Skeletal muscle tissue (tissue), 4 donors: ENCODE results near the gene U2AF2. TPM values are rescaled to one million over a fixed set of nuclear protein-coding genes. Genes with fewer than 3 reads are reported as not detected.

Experiments
- H3K27ac ChIP-seq: one replicate; pipeline ENCODE4 v1.7.0; 2013; ENCODE audit warnings: mild to moderate bottlenecking, low read depth, low read length, inconsistent platforms
- H3K27me3 ChIP-seq, 3 donors: one replicate each; pipeline ENCODE4 v1.7.0; 2013; ENCODE audit warnings: low read length in 3 of 3; ENCODE audit not compliant: control insufficient read depth in 3 of 3, insufficient read depth in 3 of 3
- H3K36me3 ChIP-seq, 3 donors: one replicate each; pipeline ENCODE4 v1.7.0; 2013; ENCODE audit warnings: low read length in 3 of 3; ENCODE audit not compliant: control insufficient read depth in 3 of 3, insufficient read depth in 3 of 3
- H3K4me1 ChIP-seq, 3 donors: one replicate each; pipeline ENCODE4 v1.7.0; 2013; ENCODE audit warnings: low read length in 3 of 3, mild to moderate bottlenecking in 3 of 3; ENCODE audit not compliant: control insufficient read depth in 3 of 3, insufficient read depth in 3 of 3
- H3K4me3 ChIP-seq, 3 donors: one replicate each; pipeline ENCODE4 v1.7.0; 2013; ENCODE audit warnings: low read length in 3 of 3
- H3K9ac ChIP-seq, 3 donors: one replicate each; pipeline ENCODE4 v1.7.0; 2013; ENCODE audit warnings: low read length in 3 of 3, mild to moderate bottlenecking in 3 of 3, moderate library complexity in 2 of 3, low read depth in 1 of 3
- H3K9me3 ChIP-seq, 3 donors: one replicate each; pipeline ENCODE4 v1.7.0; 2013; ENCODE audit warnings: low read length in 3 of 3; ENCODE audit not compliant: control insufficient read depth in 3 of 3
- total RNA-seq: library from RNA; depleted of rRNA; stranded (reverse); fragments of >200 nt; gene quantifications from one replicate; pipeline ENCODE4 v1.2.3, GENCODE V29; 2014
- donor health status: Osteomylitis.

Gene U2AF2
- total RNA-seq, 1 donor from 2014 or later: 52.2 TPM

DNA sequence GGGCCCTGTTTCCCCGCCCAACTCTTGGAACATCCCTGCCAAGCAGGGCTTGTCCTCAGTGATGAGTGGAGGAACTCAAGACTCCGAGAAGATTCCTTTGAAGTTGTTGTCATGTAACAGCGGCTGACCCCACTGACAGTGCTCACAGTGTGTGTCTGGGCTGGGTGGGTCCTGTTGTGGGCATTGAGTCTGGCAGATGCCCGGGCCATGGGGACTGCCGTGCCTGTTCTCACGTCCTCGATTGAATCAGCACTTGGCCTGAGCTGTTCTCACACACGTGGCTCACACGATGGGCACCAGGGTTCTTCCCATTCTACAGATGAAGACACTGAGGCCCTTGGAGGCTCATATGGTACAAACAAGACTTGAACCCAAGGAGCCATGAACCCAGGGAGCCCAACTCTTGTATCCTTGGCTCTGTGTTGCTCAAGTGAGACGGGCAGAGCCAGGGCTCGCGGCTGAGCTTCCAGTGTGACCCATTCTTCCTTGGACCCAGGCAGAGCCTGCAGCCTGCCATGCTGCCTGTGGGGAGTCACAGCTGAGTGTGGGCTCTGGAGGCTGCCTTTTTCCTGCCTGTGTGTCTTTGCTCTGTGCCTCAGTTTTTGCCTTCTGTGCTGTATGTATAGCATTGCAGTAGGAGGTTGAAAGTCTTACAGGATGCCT is 11.6 kb downstream of the U2AF2 start:
- H3K9me3 ChIP-seq: no peaks in the 10 kb centered on the region
- H3K9ac ChIP-seq: no peak overlapping the region
- no peaks in the 10 kb centered on the region for H3K27me3 ChIP-seq
- no peak overlapping the region for H3K4me3 ChIP-seq
- H3K27ac ChIP-seq: no peak overlapping the region
- peaks cover 78 to 83% (median 80%) of the 10 kb centered on the region in 3 donors for H3K36me3 ChIP-seq
- peaks cover 5 to 11% (median 11%) of the 10 kb centered on the region in 3 donors for H3K4me1 ChIP-seq

DNA sequence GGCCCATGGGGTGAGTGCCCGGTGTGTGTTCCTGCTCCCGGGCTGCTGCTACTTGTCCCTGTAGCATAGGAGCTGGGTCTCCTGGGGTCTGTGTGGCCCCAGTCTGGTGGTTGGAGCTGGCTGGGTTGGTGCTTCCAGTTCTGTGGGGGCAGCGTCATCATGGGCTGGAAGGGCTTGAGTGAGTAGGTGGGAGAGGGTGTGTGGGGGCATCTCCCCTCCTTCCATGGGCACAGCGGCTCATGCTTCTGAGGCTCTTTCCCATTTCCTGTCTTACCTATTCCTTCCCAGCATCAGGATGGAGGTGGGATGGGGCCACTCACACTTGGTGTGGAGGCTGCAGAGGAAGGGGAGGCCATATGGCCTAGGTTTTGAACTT is 12.2 kb downstream of the U2AF2 start:
- Histone ChIP-seq H3K36me3 (peaks cover 73 to 78% (median 76%) of the 10 kb centered on the region in 3 donors), H3K27me3 (no peaks in the 10 kb centered on the region), H3K4me1 (peaks cover 5 to 11% (median 11%) of the 10 kb centered on the region in 3 donors), H3K27ac (no peak overlapping the region), H3K9ac (no peak overlapping the region), H3K9me3 (no peaks in the 10 kb centered on the region), H3K4me3 (no peak overlapping the region)

DNA sequence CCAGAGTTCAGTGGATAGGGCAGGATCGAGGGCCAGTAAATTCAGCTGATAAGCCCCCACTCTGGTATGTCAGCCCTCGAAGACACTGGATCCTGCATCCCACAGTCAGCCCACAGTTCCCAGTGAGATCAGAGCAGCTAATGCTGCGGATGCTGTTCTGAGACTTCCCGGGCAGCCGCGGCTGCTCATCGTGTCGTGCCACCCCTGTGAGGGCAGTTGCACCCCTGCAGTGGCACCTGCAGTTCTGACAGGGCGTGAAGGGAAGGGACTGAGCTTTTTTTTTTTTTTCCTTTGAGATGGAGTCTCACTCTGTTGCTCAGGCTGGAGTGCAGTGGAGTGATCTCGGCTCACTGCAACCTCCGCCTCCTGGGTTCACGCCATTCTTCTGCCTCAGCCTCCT is 12.7 kb downstream of the U2AF2 start:
- Histone ChIP-seq H3K27me3 (no peaks in the 10 kb centered on the region), H3K9ac (no peak overlapping the region), H3K27ac (no peak overlapping the region), H3K4me3 (no peak overlapping the region), H3K36me3 (peaks cover 69 to 75% (median 74%) of the 10 kb centered on the region in 3 donors), H3K9me3 (no peaks in the 10 kb centered on the region), H3K4me1 (peaks cover 5 to 11% (median 11%) of the 10 kb centered on the region in 3 donors)

DNA sequence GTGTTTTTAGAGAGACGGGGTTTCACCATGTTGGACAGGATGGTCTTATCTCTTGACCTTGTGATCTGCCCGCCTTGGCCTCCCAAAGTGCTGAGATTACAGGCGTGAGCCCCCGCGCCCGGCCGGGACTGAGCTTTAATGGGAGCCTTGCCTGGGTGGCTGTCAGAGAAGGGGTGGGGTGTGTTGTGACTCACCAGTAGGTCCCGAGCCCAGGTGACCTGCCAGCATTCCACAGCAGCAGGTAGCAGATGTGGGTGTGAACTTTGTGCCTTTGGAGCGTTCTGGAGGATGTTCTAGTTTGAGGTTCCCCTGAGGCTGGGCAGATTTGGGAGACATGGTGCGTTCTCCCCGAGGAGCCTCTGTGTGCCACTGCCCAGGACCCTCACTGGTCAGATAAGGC is 13.1 kb downstream of the U2AF2 start:
- Histone ChIP-seq H3K27ac (no peak overlapping the region), H3K9me3 (no peaks in the 10 kb centered on the region), H3K9ac (no peak overlapping the region), H3K4me1 (peaks cover 5 to 11% (median 11%) of the 10 kb centered on the region in 3 donors), H3K36me3 (peaks cover 64 to 71% (median 70%) of the 10 kb centered on the region in 3 donors), H3K27me3 (no peaks in the 10 kb centered on the region), H3K4me3 (no peak overlapping the region)

DNA sequence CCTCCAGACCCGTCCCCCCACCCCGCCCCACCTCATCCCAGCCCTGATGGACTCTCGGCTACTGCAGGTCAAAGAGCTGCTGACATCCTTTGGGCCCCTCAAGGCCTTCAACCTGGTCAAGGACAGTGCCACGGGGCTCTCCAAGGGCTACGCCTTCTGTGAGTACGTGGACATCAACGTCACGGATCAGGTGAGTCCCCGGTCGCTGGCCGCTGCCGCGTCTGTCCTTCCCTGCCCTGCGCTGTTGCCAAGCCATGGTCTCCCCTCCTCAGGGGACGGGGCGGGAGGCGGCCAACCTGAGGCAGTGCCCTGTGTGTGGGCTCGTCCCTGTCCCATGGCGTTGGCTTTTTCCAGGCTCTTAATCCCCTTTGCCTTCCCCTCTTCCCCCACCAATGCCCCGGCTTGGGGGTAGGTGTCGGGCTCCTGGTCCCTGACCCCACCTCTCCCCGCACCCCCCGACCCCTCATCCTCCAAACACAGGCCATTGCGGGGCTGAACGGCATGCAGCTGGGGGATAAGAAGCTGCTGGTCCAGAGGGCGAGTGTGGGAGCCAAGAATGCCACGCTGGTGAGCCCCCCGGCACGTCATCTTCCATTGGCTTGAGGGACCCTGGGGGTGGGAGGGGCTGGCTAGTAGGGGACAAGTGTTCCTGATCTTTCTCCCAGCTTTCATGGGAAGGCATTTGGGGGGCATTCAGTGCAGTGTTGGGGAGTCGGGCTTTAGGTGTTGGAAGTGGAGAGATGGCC is 13.9 kb downstream of the U2AF2 start:
- Histone ChIP-seq H3K36me3 (peaks cover 59 to 62% (median 61%) of the 10 kb centered on the region in 3 donors), H3K9ac (no peak overlapping the region), H3K27ac (no peak overlapping the region), H3K4me3 (no peak overlapping the region), H3K9me3 (no peaks in the 10 kb centered on the region), H3K27me3 (no peaks in the 10 kb centered on the region), H3K4me1 (peaks cover 5 to 15% (median 12%) of the 10 kb centered on the region in 3 donors)

DNA sequence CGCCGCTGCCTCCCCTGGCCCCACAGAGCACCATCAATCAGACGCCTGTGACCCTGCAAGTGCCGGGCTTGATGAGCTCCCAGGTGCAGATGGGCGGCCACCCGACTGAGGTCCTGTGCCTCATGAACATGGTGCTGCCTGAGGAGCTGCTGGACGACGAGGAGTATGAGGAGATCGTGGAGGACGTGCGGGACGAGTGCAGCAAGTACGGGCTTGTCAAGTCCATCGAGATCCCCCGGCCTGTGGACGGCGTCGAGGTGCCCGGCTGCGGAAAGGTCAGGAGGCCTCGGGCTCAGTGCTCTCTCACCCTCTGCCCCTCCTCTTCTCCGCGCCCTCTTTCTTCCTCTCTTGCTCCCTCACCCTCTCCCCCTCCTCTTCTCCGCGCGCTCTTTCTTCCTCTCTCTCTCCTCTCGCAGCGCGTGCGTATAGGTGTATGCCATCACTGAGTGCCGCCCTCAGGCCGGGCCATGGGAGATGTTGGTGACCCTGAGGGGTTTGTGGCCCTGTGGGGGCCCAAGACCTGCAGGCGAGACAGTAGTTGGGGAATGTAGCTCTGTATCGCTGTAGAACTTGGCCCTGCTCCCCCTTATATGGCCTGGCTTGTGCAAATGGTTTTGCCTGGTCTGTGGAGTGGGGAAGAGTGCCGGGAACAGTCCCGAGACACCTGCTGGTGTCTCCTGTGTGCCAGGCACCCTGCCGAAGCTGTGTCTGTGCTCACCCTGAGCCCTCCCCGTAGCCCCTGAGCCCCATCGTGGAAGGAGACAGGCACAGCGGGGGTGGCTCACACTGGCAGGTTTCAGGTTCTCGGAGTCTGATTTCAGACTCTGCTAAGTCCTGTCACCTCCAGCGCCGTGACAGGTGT is 14.8 kb downstream of the U2AF2 start:
- Histone ChIP-seq H3K9ac (no peak overlapping the region), H3K4me1 (peaks cover 11 to 20% (median 18%) of the 10 kb centered on the region in 3 donors), H3K36me3 (peaks cover 53 to 56% (median 55%) of the 10 kb centered on the region in 3 donors), H3K27ac (no peak overlapping the region), H3K4me3 (no peak overlapping the region), H3K27me3 (no peaks in the 10 kb centered on the region), H3K9me3 (no peaks in the 10 kb centered on the region)

DNA sequence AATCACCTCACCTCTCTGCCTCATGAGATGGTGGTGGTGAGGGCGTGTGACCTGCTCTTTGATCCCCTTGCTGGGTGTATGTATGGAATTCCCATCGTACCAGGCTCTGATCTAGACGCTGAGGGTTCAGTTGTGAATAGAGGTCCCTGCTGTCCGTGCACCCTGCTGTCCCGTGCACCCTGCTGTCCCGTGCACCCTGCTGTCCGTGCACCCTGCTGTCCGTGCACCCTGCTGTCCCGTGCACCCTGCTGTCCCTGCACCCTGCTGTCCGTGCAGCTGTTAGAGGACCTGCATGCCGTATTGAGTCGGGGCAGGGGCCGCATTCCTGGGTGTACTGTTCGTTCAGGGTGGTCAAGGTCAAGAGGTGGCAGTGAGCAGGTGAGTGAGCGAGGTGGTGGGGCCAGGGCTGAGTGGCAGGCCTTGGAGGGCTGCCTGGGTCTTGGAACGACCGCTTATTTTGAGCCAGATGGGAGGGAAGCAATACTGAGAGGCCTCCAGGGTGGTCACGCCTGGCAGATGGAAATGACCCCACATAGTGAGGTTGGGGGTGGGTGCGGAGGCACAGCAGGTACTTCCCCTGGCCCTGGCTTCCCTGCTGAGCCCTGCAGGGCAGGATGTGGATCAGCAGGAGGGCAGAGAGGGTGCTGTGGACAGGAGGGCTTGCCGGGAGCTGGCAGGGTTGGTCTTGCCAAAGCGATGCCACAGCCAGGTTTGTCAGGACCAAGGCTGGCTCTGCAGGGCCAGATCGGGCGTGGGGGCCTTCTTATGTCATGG is 15.6 kb downstream of the U2AF2 start:
- Histone ChIP-seq H3K4me1 (peaks cover 11 to 23% (median 19%) of the 10 kb centered on the region in 3 donors), H3K9ac (peak overlapping the region in 1 of 3 donors; percentile 25), H3K27ac (no peak overlapping the region), H3K9me3 (no peaks in the 10 kb centered on the region), H3K4me3 (peak overlapping the region in 1 of 3 donors; percentile 5), H3K36me3 (peaks cover 50 to 55% (median 53%) of the 10 kb centered on the region in 3 donors), H3K27me3 (no peaks in the 10 kb centered on the region)

DNA sequence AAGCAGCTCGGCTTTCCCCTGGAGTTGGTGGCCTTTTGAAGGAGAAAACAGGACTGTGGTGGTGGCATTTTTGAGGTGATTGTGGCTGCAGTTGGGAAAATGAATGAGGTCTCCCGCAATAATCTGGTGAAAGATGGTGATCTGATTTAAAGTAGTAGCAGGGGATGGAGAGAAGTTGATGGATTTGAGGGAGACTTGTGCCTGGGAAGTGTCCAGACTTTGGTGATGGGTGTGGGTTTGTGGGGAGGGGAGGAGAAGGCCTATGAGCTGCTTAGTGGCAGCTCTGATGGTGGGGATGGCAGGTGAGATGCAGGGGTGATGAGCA is 16.2 kb downstream of the U2AF2 start:
- Histone ChIP-seq H3K27ac (no peak overlapping the region), H3K9me3 (no peaks in the 10 kb centered on the region), H3K9ac (no peak overlapping the region), H3K4me1 (peaks cover 16 to 29% (median 25%) of the 10 kb centered on the region in 3 donors), H3K36me3 (peaks cover 45 to 52% (median 49%) of the 10 kb centered on the region in 3 donors), H3K27me3 (no peaks in the 10 kb centered on the region), H3K4me3 (no peak overlapping the region)

DNA sequence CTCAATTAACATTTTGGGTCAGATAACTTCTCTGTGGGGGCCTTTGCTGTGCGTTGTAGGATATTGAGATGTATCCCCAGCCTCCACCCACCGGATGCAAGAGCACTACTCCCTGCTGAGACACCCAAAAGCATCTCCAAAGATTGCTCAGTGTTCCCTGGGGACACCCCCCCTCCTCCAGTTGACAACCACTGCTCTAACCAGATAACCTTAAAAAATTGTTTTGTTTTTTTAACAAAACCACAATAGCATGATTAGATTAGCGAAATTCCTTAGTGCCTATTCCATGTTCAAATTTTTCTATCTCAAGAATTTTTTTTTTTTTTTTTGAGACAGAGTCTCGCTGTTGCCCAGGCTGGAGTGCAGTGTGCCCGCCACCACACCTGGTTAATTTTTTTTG is 17.6 kb downstream of the U2AF2 start:
- H3K4me1 ChIP-seq: peaks cover 30 to 43% (median 34%) of the 10 kb centered on the region in 3 donors

More for the DNA sequence above, 17.6 kb downstream of the U2AF2 start:
- Histone ChIP-seq H3K4me3 (no peak overlapping the region), H3K36me3 (peaks cover 31 to 38% (median 36%) of the 10 kb centered on the region in 3 donors), H3K27ac (no peak overlapping the region), H3K9me3 (no peaks in the 10 kb centered on the region), H3K27me3 (no peaks in the 10 kb centered on the region), H3K9ac (no peak overlapping the region)
